Thyroid gland (tissue), 4 donors: ENCODE measurements around the gene ELAC2.

Experiments
- CTCF ChIP-seq, 6 experiments: fragments of 200-600 bp in 3 of 6; fragments of 450-650 bp in 3 of 6; sonication (generic) in 3 of 6; IDR thresholded peaks; one replicate each; pipeline ENCODE4 v1.5.1; 2016 to 2019; ENCODE audit warnings: antibody characterized with exemption in 6 of 6, mild to moderate bottlenecking in 2 of 6, inconsistent platforms in 1 of 6, moderate library complexity in 1 of 6
- POLR2A ChIP-seq, 2 donors: fragments of 450-650 bp; IDR thresholded peaks; one replicate each; pipeline ENCODE4 v1.6.1; 2017; ENCODE audit warnings: antibody characterized with exemption in 2 of 2, mild to moderate bottlenecking in 2 of 2, moderate library complexity in 1 of 2

DNA sequence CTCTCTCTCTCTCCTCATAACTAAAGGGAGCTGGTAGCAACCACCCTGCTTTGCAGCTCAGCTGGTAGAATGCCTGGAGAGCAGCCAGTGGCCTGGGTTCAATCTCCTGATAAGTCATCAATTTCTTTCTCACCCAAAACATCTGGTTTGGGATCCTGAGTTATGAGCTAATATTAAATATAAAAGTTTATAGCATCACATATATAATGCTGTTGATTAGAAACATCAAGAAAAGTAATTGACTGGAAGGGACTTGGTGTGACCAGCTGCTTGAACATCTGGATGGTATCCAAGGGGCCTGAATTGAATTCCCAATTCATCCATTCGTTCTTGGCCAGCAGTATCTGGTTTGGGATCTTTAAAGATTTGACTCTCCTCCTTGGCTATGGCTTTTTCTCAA is 12.2 kb upstream of the ELAC2 start:
- TF ChIP-seq CTCF (IDR thresholded peaks at IDR 0.05), result no peak
- TF ChIP-seq POLR2A (IDR thresholded peaks at IDR 0.05), result no peak
